SHP77 (cell line): ENCODE results near the gene HOXB8.
A peak's percentile ranks its signal among the peaks of the same experiment; 100 is the strongest.

Source experiments
- DNase-seq, 2 experiments: peaks; one replicate each; lab custom pipeline; 2025; lab: John Stamatoyannopoulos, UW

The HOXB8 gene

DNA sequence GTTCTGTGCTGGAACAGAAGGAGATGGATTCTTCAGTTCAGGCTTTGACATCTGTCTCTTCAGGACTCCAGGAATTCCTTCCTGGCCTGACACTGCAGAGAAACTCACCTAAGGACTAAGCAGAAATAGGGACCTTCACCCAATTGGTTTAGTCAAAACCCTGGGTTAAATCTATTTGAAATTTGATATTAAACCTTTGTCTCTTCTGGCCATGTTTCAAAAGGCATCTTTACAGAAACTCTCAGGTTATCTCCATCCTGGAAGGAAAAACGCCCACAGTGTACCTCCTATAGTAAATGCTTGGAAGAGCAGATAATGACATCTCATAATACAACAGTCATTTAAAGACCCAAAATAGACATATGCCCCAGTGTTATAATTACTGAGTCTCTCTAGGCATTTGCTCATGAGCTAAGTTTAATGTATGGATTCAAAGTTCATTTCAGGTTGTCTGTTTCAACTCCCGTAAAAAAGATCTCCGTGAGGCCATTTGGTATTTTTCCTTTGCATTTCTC is 31.3 kb downstream of the HOXB8 start:
- DNase-seq, result no peak

DNA sequence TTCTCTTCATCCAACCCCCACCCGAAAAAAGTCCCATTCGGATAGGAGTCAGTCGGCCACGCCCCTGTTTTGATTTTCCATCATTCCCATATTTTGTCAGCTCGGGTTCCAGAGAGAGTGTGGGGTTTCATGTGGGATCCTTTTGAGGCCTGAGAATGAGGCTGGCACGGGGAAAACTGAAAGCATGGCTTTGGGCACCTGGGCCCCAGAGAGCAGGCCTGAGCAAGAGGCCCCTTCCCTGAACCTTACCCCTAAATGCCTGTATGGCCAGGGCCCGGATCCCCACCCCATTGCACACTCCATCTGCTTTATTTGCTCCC is 32.4 kb downstream of the HOXB8 start:
- DNase-seq, result no peak

DNA sequence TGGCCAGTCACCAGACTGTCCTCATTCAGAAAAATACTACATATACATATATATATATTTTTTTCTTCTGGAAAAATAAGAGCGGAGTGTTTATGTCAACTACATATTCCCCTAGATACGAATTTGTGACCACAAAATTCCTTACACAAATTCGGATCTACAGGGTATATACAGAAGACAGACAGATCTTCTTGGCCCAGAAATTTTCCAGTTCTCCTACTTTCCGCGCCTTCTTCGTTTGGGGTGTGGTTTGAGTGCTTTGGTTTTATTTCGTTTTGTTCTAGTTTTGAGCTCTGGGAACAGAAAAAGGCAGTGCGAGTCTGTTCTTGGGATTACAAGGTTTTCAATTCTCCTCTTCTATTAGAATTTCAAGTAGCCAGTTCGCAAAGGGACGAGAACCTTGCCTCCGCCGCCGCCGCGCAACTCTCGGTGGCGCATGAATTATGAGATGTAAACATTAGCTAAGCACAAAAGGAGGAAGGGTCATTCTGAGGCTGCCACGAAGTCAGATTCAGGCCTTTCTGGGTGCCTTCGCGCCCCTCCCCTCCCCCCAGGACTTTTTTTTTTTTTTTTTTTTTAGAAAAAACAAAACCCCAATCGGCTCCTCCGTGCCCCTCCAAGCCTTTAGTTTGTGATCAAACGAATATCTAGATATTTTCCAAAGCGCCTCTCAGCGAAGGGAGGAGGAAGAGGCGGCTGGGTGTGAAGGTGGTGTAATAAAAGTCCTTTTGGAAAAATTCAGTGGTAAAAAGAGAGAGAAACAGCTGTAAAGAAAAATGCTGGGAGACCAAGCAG is 35.1 kb downstream of the HOXB8 start:
- no peak for DNase-seq

DNA sequence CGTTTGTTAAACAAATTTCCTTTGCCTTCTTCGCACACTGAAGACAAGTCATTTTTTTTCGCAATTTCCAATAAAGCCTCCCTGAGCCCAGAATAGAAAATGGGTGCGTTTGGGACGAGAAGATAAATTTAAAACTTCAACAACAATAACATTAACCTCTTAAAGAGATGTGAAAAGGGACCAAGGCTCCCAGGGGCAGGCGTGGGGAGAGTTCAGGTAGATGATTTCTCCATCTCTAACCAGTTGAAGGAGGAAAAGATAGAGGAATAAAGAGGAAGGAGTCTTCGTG is 35.7 kb downstream of the HOXB8 start:
- DNase-seq, result no peak

GRCh38 chr17:48578616-48579470 is 36.2 kb downstream of the HOXB8 start:
- DNase-seq, result no peak

DNA sequence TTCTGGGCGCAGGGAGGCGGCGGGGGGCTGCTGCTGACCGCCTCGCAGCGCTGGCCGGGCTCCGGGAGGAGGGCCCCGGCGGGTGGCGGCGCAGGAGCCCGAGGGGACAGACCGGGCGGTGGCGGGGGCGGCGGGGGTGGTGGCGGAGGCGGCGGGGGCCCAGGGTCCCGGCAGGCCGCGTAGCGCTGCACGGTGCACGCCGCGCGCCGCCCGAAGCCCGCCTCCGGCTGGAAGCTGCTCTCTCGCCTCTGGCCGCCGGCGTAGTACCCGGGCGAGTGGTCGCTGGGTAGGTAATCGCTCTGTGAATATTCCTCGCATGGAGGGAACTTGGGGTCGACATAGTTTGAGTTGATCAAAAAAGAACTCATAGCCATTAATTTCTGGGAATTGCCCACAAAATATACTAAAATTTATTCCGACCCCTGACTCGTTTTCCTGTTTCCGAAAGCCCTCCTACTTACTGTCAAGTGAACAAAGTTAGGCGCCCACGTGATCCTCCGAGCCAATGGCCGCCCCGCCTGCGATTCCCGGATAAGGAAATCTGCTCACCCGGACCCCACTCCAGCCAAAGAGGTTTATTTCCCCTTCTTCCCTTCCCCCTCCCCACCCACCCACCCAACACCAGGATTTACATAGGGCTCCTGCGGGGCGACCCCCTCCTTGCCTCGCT is 37.0 kb downstream of the HOXB8 start, which contains the start of gene HOXB4:
Gene HOXB4, minus strand, starts transcription at position 405 of the 670 bp plus-strand sequence. Its CDS starts 31 bp downstream, at position 374.
- DNase-seq, result no peak

- DNase-seq, result no peak
Measured at GRCh38 chr17:48577330-48577945, 37.7 kb downstream of the HOXB8 start.

DNA sequence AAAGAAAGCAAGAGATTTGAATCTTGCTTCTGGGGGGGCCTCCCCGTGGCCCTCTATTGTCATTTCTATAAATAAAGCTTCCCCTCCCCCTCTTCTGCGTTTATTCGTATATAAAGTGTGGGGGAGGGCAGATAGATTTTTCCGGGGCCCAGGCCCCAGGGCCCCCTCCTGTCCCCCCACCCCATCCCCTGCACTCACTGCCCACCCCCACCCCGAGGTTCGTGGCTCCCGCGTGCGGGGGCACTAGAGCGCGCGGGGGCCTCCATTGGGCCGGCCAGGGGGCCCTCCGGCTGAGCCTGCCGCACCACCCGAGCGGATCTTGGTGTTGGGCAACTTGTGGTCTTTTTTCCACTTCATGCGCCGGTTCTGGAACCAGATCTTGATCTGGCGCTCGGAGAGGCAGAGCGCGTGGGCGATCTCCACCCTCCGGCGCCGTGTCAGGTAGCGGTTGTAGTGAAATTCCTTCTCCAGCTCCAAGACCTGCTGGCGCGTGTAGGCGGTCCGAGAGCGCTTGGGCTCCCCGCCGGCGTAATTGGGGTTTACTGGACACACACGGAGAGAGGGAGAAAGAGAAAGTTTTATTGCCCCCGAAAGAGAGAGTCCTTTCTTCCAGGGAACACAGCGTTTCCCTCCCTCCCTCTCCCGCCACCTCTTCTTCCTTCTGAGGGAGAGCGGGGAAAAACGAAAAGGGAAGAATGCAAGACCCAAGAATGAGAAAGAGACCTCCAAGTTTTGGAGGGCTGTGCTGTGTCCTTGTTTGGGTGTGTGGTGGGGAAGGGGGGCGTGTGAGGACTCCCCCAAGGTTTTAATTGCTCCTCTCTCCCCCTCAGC is 38.4 kb downstream of the HOXB8 start:
- DNase-seq, result no peak

- DNase-seq, result no peak
Measured at GRCh38 chr17:48575673-48576478, 39.2 kb downstream of the HOXB8 start.

DNA sequence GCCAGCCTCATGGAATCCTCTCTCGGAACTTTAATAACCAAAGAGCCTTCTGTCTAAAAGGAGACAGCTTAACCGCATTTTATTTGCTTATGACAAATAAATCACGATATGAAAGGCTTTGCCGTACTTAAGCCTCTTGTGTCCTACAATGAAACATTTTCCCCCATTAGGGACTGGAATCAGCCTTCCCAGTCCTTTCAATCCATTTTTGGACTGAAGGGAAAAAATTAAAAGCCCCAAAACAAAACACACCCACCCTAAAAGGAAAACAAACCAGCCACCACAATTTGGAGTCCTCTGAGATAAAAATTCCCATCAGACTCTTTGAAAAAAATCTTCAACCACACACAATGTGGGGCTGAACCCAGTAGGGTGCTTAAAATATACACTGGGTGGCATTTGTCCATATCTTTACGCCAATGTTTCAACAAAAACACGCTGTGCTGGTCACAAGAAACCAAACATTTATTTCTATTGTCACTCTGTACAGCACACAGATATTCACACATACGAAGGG is 40.0 kb downstream of the HOXB8 start:
- DNase-seq, result peak; percentile 47 to 55

GRCh38 chr17:48574505-48575065 is 40.5 kb downstream of the HOXB8 start:
- DNase-seq, result no peak

DNA sequence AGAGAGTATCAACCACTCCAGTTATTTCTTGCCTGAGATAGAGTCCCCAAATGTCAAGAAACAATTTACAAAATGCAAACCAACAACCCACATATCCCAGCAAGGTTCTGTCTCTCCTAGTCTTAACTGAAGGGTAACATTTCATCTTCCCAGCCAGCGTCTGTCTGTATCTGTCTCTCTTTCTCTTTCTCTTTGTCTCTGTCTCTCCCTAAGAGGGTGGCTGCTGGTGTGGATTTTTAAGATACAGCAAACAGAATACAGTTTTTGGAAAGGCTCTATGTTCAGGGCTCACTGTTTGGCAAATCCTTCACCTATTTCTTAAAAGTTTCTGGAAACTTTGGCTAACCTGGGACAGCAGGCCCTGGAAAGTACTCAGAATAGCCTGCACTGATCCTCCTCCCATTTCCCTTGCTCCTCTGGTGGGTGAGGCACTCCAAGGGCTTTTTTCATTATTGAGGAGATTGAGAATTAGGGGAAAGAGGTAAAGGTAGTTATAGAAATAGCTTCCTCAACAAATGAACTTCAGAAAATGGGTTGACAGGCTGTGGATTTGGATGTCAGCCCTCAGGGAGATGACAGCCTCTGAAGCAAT is 43.2 kb downstream of the HOXB8 start:
- no peak for DNase-seq

DNA sequence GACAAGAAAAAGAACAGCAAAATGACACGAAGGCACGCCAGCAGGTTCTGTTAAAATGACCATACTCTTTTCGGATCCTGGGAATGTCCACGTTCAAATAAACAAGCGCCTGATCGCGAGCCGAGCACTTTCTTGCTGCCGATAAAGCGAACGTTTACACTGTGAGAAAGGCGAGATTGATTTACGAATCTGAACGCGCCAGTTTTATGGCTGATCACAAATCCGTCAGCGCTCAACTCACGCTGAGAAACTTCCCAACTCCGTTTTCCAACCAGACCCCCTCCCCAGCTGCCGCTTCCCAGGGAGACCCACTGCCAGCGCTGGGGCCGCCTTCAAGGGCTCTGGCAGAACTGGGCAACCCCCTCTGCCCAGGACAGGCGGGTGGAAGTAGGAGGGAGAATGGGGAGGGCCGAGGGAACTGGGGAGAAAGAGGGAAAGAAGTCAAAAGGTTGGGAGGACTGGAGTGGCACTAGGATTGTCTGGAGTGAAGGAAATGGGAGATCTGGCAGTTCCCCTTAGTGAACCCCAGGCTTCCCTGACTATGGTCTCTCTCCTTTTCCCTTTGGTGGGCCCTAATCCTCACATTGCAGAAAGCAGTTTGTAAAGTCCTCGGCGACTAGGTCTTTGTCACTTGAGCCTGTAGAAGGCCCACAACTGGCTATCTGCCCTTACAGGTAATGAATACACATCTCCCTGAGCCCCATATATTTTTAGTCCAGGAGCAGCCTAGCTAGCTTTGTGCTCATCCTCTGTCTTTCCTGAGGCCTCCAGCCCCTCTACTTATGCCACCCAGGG is 43.9 kb downstream of the HOXB8 start:
- no peak for DNase-seq

DNA sequence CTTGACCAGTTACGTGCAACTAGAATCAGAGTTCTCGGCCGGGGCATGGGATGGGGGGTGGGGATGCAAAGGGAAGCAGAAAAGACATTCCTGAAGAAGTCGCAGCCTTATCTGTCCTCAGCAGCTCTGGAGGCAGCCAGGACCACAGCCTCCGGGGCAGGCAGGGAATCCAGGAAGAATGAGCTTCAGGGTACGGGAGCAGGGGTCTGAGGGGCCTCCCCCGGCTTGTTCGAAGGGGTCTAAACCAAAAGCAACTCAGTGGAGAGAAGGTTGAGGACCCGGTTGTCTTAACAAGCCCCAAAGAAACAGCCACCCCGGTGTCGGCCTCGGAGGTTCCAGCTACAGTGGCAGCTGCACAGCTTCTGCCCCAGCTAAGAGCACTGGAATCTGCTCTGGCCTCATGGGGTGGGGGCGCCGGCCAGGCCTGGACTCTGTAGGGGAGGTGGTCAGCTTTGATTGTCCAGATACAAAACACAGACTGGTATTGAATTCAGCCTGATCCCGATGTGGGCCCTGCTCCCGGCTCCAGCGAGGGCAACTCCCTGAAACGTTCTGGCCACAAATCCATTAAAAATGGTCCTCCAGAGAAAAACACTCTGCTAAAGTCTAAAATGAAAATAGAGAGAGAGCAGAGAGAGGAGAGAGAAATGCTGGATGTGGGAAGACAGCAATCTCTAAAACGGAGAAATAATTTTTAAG is 44.6 kb downstream of the HOXB8 start:
- no peak for DNase-seq

- no peak for DNase-seq
Measured at GRCh38 chr17:48569674-48570324, 45.3 kb downstream of the HOXB8 start.

GRCh38 chr17:48569240-48569582 is 45.9 kb downstream of the HOXB8 start:
- DNase-seq, result no peak

- no peak for DNase-seq
Measured at GRCh38 chr17:48568499-48569239, 46.4 kb downstream of the HOXB8 start.
